ENCODE data around the gene COPZ1.
"Not testable (repeated sequence)": the region's sequence is repeated elsewhere in the genome, so short reads cannot be mapped to it uniquely, and the experiment has no call there.

COPZ1 gene

DNA sequence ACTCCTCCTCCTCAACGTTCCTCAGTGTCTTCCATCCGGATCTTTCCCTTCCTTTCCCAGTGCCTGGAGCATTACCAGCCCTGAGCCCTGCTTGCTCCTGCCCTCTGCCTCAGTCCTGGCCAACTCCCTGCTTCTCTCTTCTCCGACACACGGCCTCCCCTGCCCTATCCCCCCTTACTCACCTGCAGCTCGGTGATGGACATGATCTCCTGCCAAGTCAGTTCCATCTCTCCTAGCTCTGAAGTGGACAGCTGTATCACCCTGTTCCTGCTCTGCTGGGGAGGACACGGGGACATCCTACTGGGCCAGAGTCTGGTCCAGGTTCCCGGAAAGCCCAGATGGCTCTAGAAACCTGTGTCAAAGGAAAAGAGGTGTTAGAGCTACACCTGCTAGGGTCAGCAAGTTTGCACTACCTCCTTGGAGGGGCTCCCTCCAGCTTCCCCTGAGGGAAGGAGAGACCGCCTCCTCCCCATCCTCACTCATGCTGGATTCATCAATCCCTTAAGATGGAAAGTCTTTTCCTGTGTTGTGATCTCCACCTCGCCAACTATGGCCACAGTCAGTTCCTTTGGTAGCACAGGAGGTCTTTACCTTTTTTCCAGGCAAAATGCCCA is 29.9 kb upstream of the COPZ1 start:
- no peak for DNase-seq

DNA sequence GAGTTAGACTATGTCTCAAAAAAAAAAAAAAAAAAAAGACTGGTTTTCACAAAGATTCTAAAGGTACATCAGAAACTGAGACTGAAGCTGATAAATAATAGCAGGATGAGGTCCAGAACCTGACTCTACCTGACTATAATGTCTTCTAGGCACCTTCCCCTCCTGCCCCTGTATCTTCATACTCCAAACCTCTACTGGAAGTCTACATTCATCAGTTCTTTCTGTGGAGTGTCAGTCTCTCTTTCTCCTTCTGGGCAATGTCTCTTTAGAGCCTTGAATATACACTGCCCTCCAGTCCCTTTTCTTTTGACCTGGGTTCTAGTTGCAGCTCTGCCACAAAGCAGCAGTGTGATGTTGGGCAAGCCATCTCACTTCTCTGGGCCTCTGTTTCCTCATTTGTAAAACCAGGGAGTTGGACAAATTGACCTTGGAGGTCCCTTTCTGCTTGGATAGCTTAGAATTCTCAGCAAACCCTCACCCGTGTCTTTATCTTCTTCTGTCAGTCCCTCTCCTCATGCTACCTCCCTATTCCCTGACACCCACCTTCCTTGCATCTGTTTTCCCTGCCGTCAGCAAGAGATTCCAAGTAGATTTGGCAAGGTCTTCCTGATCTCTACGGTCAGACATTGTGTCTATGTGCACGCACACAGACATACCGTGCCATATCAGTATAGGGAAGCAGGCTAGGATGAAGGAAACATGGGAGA is 28.4 kb upstream of the COPZ1 start:
- DNase-seq, result peak; percentile 75

DNA sequence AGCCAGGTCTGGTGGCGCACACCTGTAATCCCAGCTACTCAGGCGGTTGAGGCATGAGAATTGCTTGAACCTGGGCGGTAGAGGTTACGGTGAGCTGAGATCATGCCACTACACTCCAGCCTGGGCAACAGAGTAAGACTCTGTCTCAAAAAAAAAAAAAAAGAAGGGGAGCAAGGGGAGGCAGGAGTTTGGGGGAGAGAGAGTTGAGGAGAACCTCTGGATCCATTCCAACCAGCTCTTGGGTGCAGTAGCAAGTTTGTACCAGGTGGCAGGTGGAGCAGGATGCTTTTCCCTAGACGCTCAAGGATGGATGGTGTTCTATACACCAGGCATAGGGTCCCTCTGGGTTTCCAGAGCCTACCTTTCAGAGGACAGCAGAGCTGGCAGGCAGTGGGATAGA is 26.0 kb upstream of the COPZ1 start:
- DNase-seq, result peak; percentile 84

DNA sequence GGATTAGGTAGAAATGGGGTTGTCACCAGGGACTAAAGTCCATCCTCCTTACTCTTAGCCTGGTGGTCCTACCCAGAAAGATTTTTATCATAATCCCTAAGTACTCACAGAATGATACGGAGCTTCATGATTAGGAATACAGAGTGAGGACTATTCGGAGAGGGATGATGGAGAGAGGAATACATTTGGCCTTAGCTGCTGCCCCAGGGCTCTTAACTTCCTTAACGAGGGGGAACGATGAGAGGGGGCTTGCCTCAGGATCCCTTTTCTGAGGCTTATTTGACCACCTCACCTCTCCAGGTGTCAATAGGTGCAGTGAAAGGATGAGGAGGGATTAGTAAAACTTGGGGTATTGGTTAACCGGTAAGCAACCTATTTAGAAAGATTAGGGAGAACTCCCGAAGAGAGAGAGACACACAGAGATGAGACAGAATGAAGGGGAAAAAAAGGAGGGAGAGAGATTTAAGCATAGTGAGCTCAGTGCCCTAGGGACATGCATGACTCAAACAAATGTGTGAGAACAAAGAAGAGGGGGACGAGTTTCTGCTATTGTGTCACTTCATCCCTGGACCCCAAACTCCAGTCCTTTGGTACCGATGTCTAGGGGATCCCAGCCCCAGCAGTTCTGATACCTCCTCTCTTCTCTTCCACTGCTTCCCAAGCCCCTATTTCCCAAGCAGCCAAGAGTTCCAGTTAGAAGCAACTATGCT is 25.3 kb upstream of the COPZ1 start:
- peak; percentile 56 for DNase-seq

DNA sequence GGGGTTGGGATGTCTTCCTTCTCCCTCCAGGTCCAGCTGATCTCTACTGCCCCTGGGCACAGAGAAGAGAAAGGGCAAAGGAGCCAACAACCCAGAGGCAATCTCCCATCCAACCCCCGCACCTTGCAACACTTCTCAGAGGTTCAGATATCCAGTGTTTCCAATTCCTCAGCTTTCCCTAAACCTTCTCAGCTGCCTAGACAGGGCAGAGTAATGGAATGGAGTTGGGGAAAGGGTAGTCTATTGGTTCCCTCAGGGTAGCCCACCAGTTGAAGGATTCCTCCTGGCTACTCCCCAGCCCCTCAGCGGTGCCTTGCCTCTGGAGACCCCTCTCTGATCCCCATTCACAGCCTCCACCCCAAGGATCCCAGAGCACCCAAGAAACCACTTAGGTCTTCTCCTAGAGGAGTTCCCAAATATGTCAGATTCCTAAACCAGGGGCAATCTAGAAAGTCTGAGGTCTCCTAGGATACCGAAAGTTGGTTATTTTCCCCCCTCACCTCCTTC is 24.7 kb upstream of the COPZ1 start:
- peak; percentile 51 for DNase-seq

DNA sequence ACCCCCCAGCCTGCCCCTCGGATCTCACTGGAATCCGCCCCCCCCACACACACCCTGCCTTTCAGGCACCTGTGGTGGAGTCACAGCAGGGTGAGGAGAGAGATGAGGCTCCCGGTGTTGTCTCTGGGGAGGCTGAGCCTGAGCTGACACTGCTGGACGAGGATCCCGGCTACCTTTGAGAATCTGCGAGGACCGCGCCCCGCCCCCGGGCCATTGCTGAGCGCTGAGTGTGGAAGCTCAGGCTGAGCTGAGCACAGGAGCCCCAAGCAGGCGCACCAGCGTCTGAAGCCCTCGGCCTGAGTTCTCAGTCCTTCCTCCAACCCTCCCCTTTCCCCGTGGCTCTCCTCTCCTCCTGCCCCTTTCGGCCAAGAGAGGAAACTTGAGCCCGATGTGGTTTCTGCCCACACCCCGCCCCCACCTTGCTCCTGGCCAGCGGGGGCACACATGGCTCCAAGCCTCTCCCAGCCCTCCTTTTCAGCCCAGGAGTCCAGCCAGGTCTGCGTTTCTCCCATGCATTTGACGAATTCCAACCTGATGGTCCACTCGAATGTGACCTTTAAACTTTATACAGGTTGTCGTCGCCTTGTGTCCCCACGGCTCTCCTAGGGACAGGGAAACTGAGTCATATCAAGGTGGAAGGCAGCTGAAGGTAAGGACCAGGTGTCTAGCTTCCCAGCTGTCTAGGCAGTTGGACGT is 24.1 kb upstream of the COPZ1 start, which contains the start of gene NFE2:
TSS of gene NFE2 (minus strand) at position 284 of the 696 bp plus-strand sequence. CDS start 5,767 bp downstream, outside the sequence.
- DNase-seq, result peak; percentile 93

DNA sequence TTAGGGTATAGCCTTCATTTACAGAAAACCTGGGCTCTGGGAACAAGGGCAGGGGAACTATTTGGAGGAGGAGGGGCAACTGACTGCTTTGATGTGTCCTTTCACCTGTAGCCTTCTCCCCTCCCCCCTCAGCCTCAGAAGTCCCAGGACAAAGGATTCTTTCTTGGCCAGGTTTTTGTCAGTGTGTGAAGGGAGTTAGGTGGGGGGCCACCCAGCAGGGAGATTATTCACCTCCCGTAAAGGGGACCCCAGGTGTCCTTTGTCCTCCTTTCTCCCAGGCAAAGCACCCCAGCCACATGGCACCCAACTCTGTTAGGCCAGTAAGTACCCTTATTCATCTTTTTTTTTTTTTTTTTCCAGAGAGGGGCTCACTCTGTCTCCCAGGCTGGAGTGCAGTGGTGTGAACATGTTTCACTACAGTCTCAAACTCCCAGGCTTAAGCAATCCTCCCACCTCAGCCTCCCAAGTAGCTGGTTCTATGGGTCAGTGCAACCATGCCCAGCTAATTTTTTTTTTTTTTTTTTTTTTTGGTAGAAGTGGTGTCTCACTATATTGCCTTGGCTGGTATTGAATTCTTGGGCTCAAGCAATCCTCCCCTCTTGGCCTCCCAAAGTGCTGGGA is 23.4 kb upstream of the COPZ1 start:
- peak; percentile 60 for DNase-seq

DNA sequence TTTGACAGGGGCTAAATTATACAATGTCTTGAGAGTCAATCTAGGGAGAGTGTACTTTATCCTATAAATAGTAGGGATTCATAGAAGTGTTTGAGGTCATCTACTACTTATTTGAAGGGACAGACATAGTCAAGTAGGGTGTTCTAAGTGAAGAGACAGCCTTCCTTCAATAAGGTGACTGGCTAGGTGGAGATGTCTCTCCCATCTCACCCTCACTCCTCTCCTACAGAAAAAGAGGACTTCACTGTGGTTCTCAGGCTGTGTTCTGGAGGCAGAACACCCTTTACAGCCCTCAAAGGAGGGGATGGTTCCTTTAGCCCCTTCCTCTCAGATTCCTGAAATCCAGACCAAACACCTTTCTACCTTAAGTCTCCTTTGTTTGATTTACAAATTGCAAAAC is 21.3 kb upstream of the COPZ1 start:
- peak; percentile 52 for DNase-seq

DNA sequence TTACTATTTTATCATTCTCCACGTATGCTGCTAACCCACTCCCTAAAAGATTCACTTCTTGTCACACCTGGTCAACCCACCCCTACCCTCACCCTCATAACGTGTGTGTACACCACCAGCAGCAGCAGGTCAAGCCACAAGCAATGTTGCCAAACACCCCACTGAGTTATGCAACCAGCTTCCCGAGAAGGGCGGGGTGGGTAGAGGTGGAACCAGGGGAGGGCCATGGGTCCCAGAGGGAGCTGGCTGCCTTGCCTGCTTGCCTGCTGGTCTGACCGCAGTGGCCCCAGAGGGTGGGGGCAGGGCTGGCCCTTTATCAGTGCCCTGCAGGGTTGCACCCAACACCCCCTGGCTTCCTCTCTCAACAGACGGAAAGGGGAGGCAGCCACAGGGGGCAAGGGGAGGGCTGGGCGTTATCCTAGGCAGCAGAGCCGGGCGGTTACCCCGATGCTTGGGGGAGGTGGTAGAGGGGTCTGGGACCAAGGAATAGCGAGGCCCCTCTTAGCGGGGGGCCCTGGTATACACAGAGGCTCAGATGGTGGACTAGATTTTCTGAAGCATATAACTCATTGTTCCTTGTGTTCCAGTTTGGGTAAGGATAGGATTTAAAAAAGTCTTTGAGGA is 20.6 kb upstream of the COPZ1 start:
- peak; percentile 99 for DNase-seq

DNA sequence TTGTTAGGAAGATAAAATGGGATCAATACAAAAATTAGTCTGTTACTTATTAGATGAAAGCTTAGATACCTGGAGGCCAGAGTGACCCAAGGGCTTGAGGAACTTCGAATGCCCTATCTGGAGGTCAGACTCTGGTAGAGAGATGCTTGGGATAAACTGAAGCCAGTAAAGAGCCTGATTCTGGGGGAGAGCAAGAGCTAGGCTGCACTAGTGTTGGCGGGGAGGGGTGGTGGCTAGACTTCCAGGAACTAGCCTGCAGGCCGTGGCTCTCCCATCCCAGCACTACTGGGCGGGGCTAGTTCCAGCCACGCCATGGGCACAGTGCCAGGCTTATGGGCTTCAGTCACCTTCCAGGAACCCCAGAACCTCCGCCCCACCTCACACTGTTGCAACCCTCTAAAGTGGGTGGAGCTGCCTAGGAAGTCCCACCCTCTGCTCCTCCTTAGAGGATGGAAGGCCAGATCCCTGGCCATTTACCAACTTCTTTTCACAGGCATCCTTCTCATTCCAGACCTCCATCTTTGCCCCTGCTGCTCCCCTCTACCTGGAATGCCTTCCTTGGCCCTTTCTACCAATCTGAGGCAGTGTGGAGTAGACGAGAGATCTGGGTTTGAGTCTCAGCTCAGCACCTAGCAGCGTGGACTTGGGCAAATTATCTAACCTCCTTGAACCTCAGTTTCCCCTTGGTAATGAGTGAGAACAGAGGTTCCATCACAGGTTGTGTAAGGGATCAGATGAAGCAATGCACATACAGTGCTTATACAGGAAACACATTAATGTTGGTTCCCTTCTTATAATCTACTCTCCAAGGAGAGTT is 17.8 kb upstream of the COPZ1 start:
- DNase-seq, result peak; percentile 100

DNA sequence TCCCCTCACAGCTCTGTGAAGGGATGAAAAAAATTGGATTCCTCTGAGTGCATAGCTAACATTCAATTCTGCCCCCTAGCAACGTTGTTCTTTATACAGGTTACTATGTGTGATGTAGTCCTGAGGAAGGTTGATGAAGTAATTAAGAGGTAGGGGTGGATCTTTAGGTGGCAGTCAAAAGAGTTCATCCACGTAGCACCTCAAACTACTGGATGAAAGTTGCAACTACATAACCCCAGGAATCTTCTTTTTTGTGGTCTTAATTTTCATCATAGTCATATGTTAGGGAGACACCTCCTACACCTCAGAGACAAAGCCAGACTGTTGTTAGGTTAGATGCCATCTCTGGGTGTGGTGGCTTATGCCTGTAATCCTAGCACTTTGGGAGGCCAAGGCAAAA is 13.9 kb upstream of the COPZ1 start:
- no peak for DNase-seq

DNA sequence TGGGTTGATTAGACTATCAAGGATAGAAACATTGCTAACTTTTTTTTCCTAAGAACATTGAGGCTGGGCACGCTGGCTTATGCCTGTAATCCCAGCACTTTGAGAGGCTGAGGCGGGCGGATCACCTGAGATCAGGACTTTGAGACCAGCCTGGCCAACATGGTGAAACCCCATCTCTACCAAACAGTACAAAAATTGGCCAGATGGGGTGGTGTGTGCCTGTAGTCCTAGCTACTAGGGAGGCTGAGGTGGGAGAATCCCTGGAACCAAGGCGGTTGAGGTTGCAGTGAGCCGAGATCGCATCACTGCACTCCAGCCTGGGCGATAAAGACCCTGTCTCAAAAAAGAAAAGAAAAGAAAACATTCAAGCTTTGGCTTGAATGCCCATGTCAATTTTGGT is 12.6 kb upstream of the COPZ1 start:
- not testable (repeated sequence) for DNase-seq

DNA sequence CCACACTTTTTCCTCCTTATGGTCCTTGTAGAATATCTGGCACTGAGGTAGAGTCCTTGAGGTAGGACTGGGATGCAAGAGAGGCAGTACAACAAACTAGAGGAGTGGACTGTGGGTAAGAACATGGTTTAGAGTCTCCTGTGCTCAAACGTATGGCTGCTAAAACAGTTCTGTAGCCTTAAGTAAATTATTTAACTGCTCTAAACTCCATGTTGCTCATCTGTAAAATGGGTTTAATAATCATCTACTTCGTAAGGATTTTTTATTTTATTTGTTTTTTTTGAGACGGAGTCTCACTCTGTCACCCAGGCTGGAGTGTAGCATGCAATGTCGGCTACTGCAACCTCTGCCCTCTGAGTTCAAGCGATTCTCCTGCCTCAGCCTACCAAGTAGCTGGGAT is 3.6 kb upstream of the COPZ1 start:
- DNase-seq, result no peak

DNA sequence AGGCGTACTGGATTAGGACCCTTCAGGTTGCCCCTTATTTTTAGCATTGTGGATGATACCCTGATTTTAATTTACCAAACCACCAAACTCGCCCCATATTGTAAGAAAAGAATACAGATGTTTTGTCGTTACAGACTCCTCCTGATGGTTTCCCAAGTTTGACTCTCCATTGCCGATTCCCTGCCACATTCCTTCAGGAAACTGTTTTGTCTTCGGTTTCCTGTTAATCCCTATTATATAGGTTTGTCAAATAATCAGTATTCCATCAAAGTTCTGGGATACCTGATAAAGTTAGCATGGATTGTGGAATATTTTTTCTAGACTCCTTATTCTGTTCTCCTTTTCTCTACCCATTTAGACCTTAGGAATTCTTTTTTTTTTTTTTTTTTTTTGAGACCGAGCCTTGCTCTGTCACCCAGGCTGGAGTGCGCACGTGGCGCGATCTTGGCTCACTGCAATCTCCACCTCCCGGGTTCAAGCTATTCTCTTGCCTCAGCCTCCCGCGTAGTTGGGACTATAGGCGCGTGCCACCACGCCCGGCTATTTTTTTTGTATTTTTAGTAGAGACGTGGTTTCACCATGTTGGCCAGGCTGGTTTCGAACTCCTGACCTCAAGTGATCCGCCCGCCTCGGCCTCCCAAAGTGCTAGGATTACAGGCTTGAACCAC is 645 bp downstream of the COPZ1 start:
- DNase-seq, result peak; percentile 13

DNA sequence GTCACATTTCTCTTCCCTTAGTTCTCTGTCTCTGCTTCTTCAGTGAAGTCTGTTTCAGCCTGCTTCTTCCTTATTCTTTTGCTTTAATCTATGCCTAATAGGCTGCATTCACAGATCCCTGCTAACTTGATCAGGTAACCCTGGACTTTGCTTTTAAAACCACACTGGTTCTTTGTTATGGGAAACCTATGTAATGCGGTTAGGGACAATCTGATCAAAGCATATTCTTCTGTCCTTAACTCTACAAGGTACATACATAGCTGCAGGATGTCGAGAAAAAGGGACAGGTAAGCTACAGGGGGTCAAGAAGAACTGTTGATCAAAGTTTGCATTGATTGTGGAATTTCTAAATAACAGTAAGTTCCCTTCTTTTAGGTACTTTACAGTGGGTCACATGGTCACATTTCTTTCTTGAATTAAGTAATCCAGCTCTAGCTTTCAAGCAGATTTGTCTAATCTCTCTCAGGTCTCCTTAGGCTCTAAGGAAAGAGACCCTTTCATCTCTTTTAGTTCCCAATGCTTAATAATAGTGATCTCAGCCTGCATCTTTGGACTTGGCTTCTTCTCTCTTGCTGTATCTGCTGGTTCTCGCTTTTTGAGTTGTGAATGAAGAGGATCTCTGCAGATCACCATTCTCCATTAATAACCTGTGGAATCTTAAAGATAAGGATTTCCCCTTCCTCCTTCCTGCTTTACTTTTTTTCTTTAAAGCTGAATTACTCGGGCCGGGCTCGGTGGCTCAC is 3.8 kb downstream of the COPZ1 start:
- DNase-seq, result no peak

DNA sequence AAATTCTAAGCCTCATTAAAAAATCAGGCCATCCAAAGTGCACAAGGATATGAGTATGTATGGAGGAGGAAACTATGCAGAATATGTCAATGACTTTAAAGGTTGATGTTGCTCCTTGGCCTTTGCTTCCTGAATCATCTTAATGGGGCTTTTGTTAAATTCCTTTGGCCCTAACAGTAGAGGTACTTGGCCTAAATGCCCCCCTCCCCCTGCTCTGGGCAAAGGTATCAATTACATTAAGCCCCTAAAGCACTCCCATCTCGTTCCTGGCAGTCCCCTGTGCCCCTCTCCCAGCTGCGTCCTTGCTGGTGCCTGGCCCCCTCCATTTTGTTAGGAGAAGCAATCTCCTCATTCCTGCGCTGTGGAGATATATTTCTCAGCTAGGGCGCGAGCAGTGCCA is 4.8 kb downstream of the COPZ1 start:
- no peak for DNase-seq

DNA sequence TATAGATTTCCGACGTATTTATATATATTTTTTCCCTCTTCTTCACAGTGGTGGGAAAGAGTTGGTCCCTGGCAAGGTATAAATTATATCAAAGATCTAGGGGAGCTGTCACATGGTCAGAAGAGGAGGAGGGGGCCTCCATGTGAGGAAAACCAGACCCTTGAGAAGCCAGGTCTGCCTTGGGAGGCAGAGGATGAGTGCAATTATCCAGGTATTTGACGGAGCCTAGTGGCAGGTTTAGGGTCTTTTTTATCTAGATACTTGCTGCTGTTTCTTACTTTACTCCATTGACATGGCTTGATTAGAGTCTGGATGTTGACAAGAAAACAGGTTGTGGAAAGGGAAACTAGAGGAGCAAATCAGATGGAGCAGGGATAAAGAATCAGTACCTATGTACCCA is 5.5 kb downstream of the COPZ1 start:
- DNase-seq, result no peak

DNA sequence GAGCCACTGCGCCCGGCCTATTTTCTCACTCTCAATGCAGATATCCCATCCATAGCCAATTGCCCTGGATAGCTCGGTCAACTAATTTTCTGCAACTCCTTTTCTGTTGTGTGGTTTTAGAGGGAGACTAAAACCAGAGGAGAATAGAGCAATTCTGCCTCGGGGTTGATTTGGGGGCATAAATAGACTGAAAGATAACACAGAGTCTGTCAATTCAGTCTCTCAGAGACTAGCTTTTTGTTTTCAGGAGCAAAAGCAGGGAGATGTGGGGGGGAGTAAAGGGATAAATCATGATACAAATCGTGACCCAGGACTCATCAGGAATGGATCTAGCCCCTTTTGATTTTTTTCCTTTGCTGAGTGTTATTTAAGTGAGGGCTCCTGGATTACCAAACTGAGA is 6.5 kb downstream of the COPZ1 start:
- no peak for DNase-seq

DNA sequence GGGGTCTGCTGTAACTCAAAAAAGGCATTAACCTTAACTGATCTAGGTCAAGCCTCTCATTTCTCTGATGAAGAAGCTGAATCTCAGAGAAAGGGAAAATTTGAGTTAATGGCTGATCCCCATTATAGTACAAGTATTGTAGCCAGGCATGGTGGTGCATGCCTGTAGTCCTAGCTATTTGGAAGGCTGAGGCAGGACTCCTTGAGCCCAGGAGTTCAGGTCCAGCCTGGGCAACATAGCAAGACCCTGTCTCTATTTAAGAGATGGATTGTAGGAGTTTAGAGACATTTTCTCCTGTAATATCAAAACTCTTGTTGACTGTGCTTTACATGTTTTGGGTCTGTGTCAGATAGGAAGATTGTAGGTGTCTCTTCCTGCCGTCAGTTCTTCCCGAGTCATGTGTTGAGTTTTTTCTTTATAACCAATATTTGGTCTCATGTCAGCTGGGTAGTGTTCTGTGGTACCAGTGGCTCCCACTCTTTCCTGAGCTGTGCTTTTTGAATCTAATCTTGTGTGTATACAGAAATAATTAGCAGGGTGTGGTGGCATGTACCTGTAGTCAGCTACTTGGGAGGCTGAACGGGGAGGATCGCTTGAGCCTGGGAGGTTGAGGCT is 8.6 kb downstream of the COPZ1 start:
- DNase-seq, result no peak
